Measurements from ENCODE around the gene ADAMTS2.

Gene ADAMTS2

DNA sequence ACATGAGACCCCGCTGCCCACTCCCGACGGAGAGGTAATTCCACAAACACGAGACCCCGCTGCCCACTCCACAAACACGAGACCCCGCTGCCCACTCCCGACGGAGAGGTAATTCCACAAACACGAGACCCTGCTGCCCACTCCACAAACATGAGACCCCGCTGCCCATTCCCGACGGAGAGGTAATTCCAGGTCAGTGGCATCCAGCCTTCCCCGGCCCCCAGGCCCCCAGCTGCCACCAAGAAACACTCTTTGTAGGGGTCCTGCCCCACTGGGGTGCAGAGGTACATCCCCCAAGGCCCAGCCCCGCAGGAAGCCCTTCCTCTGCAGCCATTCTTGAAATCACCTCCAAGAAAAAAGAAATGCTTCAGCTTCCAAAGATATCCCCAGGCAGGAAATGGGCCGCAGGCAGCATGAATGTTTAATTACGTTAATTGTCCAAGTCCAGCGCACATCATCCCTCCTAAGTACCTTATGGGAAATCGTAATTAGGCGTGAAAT, 115.9 kb downstream of the ADAMTS2 start:
- POLR2A ChIA-PET = no interaction called here
- CTCF ChIA-PET = no interaction called here

DNA sequence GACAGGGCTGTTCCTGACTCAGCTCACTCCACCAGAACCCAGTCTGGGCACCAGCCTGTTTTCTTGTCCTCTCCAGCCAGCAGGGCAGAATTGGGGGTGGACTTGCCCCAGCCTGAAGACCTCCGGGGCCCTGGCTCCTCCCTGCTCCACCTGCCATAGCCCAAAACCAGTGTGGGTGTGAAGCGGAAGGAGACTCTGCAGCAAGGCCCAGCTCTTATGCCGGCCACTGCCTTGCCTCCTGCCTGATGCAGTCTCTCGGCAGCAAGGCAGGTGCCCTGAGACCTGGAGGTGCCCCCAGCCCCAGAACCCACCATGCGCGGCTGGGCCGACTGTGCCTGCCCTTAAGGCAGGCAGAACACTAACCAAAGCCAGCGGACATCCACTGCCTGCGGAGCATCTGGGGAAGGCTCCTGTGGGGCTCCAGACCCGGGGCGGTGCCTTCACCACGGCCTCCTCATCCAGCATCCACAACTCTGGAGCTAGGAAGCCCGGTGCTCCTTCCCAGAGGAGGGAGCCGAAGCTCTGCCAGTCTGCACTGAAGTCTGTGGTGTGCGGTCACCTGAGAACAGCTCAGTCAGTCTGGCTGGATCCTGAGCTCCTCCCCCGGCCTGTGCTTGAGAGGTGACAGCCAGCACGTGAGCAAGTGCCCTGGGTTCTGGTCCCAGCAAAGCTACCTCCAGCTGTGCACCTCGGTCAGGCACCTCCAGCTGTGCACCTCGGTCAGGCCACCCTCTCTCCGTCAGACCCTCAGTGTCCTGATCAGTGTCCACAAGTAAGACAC, 116.7 kb downstream of the ADAMTS2 start:
- no peak for DNase-seq (ENCODE audit: extremely low spot score)
- no peak for TF ChIP-seq CTCF (IDR thresholded peaks at IDR 0.05; ENCODE audit: control extremely low read depth, extremely low read depth, low read depth, missing control alignments)
- ChIA-PET CTCF (no interaction called here), POLR2A (no interaction called here)

More for the DNA sequence above, 115.9 kb downstream of the ADAMTS2 start:
- no peak for TF ChIP-seq CTCF (IDR thresholded peaks at IDR 0.05; ENCODE audit: control extremely low read depth, extremely low read depth, low read depth, missing control alignments)
- DNase-seq (ENCODE audit: extremely low spot score) = no peak

GRCh38 chr5:179227580-179228311, 117.5 kb downstream of the ADAMTS2 start:
- ChIA-PET POLR2A (no interaction called here), CTCF (no interaction called here)
- TF ChIP-seq CTCF (IDR thresholded peaks at IDR 0.05; ENCODE audit: control extremely low read depth, extremely low read depth, low read depth, missing control alignments) = no peak

DNA sequence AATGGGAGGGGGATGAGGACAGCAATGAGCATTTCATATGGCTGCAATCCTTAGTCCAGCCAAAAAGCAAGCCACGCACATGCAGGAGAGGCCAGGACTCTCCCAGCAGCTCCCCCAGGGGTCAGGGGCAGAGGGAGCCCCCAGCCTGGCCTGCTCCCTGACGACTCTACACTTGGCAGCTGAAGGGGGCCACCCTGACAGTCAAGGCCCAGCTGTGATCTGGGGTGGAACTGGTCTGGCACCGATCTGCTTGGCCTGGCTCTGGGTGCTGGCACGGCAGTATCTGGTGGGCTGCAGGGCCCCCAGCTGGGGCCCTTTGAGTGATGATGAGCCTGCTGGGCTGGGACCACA, 118.1 kb downstream of the ADAMTS2 start:
- no peak for TF ChIP-seq CTCF (IDR thresholded peaks at IDR 0.05; ENCODE audit: control extremely low read depth, extremely low read depth, low read depth, missing control alignments)
- POLR2A ChIA-PET = no interaction called here
- no peak for DNase-seq (ENCODE audit: extremely low spot score)
- CTCF ChIA-PET = no interaction called here

More at GRCh38 chr5:179227580-179228311, 117.5 kb downstream of the ADAMTS2 start:
- no peak for DNase-seq (ENCODE audit: extremely low spot score)

DNA sequence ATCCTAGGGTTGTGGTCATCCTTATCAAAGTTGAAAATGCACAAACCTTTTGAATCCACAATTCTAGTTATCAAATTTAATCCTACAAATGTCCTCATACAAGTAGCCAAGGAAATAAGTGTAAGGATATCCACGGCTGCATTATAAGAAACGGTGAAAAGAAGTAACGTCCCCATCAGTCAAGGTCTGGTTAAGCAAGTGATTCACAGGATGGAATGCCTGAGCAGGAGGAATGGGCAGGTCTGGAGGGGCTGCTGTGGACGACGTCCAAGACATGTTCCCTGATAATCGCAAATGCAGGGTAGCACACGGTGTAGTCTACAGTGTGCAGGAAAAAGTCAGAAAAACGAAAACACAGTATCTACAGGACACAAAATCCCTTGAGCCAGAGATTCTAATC, 118.6 kb downstream of the ADAMTS2 start:
- POLR2A ChIA-PET = no interaction called here
- CTCF ChIA-PET = no interaction called here
- no peak for DNase-seq (ENCODE audit: extremely low spot score)
- TF ChIP-seq CTCF (IDR thresholded peaks at IDR 0.05; ENCODE audit: control extremely low read depth, extremely low read depth, low read depth, missing control alignments) = no peak

DNA sequence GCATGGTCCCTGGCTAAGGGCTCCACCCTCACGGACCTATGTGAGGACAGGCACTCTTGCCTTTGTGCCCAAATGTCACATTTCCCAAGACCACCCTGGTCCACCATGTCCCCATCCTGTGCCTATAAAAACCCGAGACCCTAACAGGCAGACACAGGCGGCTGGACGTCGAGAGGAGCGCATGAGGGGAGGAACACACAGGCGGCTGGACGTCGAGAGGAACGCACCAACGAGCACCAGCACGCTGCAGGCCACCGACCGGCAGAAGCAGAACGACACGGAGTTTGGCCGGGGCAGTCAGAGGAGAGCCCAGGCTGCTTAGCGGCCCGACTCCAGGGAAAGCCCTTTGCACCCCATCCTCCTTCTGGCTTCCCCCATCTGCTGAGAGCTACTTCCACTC, 119.9 kb downstream of the ADAMTS2 start:
- CTCF ChIA-PET = no interaction called here
- DNase-seq (ENCODE audit: extremely low spot score) = no peak
- POLR2A ChIA-PET = no interaction called here
- no peak for TF ChIP-seq CTCF (IDR thresholded peaks at IDR 0.05; ENCODE audit: control extremely low read depth, extremely low read depth, low read depth, missing control alignments)
